Neural crest cell (in vitro differentiated cells): Measurements from ENCODE around the gene MTHFD2L. TPM values are rescaled to one million over a fixed set of nuclear protein-coding genes. Genes with fewer than 3 reads are reported as not detected.

Experiments used
- DNase-seq: peaks from one replicate; pipeline ENCODE4 v3.0.0; 2021; ENCODE audit warnings: low read depth, mixed read lengths, low spot score
- H3K27ac Mint-ChIP-seq: one replicate; pipeline ENCODE4 v1.8.0; 2021; ENCODE audit warnings: mild to moderate bottlenecking, mixed read lengths; ENCODE audit not compliant: unreplicated experiment
- H3K27me3 Mint-ChIP-seq: 2 replicates; pipeline ENCODE4 v1.8.0; 2021; ENCODE audit warnings: low read depth, mild to moderate bottlenecking, mixed read lengths
- H3K36me3 Mint-ChIP-seq: 2 replicates; pipeline ENCODE4 v1.8.0; 2021; ENCODE audit warnings: low read depth, mild to moderate bottlenecking, mixed read lengths
- H3K4me1 Mint-ChIP-seq: 2 replicates; pipeline ENCODE4 v1.8.0; 2021; ENCODE audit warnings: mixed read lengths
- H3K4me3 Mint-ChIP-seq: one replicate; pipeline ENCODE4 v1.8.0; 2021; ENCODE audit warnings: mild to moderate bottlenecking, mixed read lengths
- H3K9me3 Mint-ChIP-seq: 2 replicates; pipeline ENCODE4 v1.8.0; 2021; ENCODE audit warnings: mixed read lengths
- total RNA-seq: library from RNA; stranded (reverse); gene quantifications from 2 replicates; pipeline ENCODE4 v1.2.1, GENCODE V29; 2021
- TF ChIP-seq, protein P1 (sequence below): fragments of 200-600 bp; sonication (generic); conservative IDR thresholded peaks from 2 replicates; pipeline ENCODE4 v1.5.0; 2021; ENCODE audit warnings: antibody characterized with exemption, mild to moderate bottlenecking

MTHFD2L gene
- total RNA-seq, 1 donor from 2014 or later, result 19.9 TPM

GRCh38 chr4:74230902-74231499, 73.1 kb downstream of the MTHFD2L start:
- TF ChIP-seq, protein P1, sequence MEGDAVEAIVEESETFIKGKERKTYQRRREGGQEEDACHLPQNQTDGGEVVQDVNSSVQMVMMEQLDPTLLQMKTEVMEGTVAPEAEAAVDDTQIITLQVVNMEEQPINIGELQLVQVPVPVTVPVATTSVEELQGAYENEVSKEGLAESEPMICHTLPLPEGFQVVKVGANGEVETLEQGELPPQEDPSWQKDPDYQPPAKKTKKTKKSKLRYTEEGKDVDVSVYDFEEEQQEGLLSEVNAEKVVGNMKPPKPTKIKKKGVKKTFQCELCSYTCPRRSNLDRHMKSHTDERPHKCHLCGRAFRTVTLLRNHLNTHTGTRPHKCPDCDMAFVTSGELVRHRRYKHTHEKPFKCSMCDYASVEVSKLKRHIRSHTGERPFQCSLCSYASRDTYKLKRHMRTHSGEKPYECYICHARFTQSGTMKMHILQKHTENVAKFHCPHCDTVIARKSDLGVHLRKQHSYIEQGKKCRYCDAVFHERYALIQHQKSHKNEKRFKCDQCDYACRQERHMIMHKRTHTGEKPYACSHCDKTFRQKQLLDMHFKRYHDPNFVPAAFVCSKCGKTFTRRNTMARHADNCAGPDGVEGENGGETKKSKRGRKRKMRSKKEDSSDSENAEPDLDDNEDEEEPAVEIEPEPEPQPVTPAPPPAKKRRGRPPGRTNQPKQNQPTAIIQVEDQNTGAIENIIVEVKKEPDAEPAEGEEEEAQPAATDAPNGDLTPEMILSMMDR, result no peak
- Mint-ChIP-seq H3K27ac (peak overlapping the region; percentile 32), H3K27me3 (no peaks in the 10 kb centered on the region), H3K4me3 (no peak overlapping the region), H3K4me1 (no peaks in the 10 kb centered on the region), H3K36me3 (no peaks in the 10 kb centered on the region), H3K9me3 (no peaks in the 10 kb centered on the region)
- DNase-seq, result no peak

GRCh38 chr4:74235135-74235534, 77.2 kb downstream of the MTHFD2L start:
- H3K4me1 Mint-ChIP-seq, result no peaks in the 10 kb centered on the region
- H3K27me3 Mint-ChIP-seq, result no peaks in the 10 kb centered on the region
- DNase-seq, result no peak
- peaks cover 2% of the 10 kb centered on the region for H3K9me3 Mint-ChIP-seq
- H3K4me3 Mint-ChIP-seq, result no peak overlapping the region
- TF ChIP-seq, protein P1, result no peak
- H3K36me3 Mint-ChIP-seq, result no peaks in the 10 kb centered on the region
- no peak overlapping the region for H3K27ac Mint-ChIP-seq

GRCh38 chr4:74237425-74237966, 79.6 kb downstream of the MTHFD2L start:
- Mint-ChIP-seq H3K36me3 (no peaks in the 10 kb centered on the region), H3K27ac (no peak overlapping the region), H3K27me3 (no peaks in the 10 kb centered on the region), H3K4me1 (no peaks in the 10 kb centered on the region), H3K9me3 (peaks cover 2% of the 10 kb centered on the region), H3K4me3 (no peak overlapping the region)
- no peak for DNase-seq
- TF ChIP-seq, protein P1, result no peak

DNA sequence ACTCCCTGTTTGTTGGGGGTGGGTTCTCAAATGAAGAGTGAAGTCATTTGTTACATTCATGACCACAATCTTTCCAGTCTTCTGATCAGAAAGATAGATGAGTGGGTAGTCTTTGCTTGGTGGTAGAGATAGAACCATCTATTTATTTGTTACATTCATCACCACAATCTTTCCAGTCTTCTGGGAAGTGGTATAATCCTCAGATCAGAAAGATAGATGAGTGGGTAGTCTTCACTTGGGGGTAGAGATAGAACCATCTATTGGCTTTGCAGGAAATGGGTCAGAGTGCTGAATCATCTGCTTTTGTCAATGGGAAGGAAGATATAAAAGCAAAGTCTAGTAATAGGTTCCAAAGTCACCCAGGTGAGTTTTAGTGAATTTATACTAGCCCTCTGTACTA, 86.1 kb downstream of the MTHFD2L start:
- TF ChIP-seq, protein P1, result no peak

DNA sequence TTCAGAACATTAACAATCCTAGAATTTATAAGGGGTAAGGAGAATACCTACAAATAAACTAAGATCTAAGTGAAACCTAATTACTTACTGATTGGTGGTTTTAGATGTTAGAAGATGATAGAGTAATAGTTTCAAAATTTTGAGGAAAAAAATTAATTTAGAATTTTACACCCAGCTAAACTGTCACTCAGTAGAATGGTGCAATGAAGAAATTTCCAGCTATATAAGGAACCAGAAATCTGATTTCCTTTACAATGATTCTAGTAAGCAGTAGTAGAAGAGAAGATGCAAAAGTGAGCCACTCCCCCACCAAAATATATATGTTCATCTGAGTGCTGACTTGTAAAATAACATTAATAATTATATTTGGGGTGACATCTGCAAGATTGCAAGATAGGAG, 95.0 kb downstream of the MTHFD2L start:
- Mint-ChIP-seq H3K27me3 (no peaks in the 10 kb centered on the region), H3K4me1 (no peaks in the 10 kb centered on the region), H3K9me3 (peaks cover 13% of the 10 kb centered on the region), H3K4me3 (no peak overlapping the region), H3K36me3 (peaks cover 21% of the 10 kb centered on the region), H3K27ac (no peak overlapping the region)
- TF ChIP-seq, protein P1, result no peak
- DNase-seq, result no peak

More for the DNA sequence above, 86.1 kb downstream of the MTHFD2L start:
- no peak for DNase-seq
- H3K9me3 Mint-ChIP-seq, result peaks cover 3% of the 10 kb centered on the region
- peaks cover 3% of the 10 kb centered on the region for H3K36me3 Mint-ChIP-seq
- no peak overlapping the region for H3K27ac Mint-ChIP-seq
- no peaks in the 10 kb centered on the region for H3K27me3 Mint-ChIP-seq
- H3K4me3 Mint-ChIP-seq, result no peak overlapping the region
- no peaks in the 10 kb centered on the region for H3K4me1 Mint-ChIP-seq
